Kidney (tissue), 14 donors: ENCODE results near the gene IKZF2. TPM values are rescaled to one million over a fixed set of nuclear protein-coding genes. Genes with fewer than 3 reads are reported as not detected.

Experiments
- DNase-seq, 5 donors: peaks; one replicate each; pipeline ENCODE4 v3.0.0-alpha.2; 2013 to 2020
- FAIRE-seq: peaks from 2 replicates; lab custom pipeline; 2012; peaks lifted over from hg19 to GRCh38; lab: Jason Lieb, UNC
- H3K27ac ChIP-seq, 2 donors: one replicate each; pipeline ENCODE4 v1.7.0; 2013; ENCODE audit warnings: low read depth in 2 of 2, low read length in 2 of 2, inconsistent platforms in 1 of 2
- H3K27me3 ChIP-seq: one replicate; pipeline ENCODE4 v1.7.1; 2013; ENCODE audit warnings: low read length, inconsistent platforms; ENCODE audit not compliant: control insufficient read depth, insufficient read depth
- H3K36me3 ChIP-seq, 3 donors: one replicate each; pipeline versions ENCODE4 v1.7.0 to v1.7.1; 2013; ENCODE audit warnings: low read length in 3 of 3, control low read depth in 1 of 3, inconsistent platforms in 1 of 3; ENCODE audit not compliant: insufficient read depth in 3 of 3, control insufficient read depth in 2 of 3
- H3K4me1 ChIP-seq, 3 donors: one replicate each; pipeline versions ENCODE4 v1.7.0 to v1.7.1; 2013; ENCODE audit warnings: low read length in 3 of 3, inconsistent platforms in 1 of 3, low read depth in 1 of 3; ENCODE audit not compliant: control insufficient read depth in 2 of 3, insufficient read depth in 2 of 3
- H3K4me3 ChIP-seq, 3 donors: one replicate each; pipeline versions ENCODE4 v1.7.0 to v1.8.1; 2013; ENCODE audit warnings: low read length in 3 of 3, control low read depth in 1 of 3, inconsistent platforms in 1 of 3
- H3K9ac ChIP-seq, 3 donors: one replicate each; pipeline versions ENCODE4 v1.7.0 to v1.7.1; 2013; ENCODE audit warnings: low read length in 3 of 3, control low read depth in 1 of 3, inconsistent platforms in 1 of 3
- H3K9me3 ChIP-seq, 3 donors: one replicate each; pipeline versions ENCODE4 v1.7.0 to v1.7.1; 2013; ENCODE audit warnings: low read length in 3 of 3, control low read depth in 1 of 3, inconsistent platforms in 1 of 3; ENCODE audit not compliant: control insufficient read depth in 2 of 3, insufficient read depth in 1 of 3
- intact Hi-C: fragments of 100-400 bp; cut with DNase I; formaldehyde crosslinking; loops from one replicate; pipeline ENCODE4 v1.11.1; 2022
- polyA plus RNA-seq: library from polyadenylated mRNA; stranded (reverse); fragments of 350-450 nt; fragmentation: Illumina TruSeq; extraction: RNeasy Lipid Tissue Mini Kit (QIAGEN cat#74804); gene quantifications from one replicate; pipeline ENCODE4 v1.2.3, GENCODE V29; 2014; ENCODE audit warnings: low read depth, low replicate concordance; ENCODE audit not compliant: insufficient read depth
- total RNA-seq: library from RNA; stranded (reverse); fragmentation: NEBNext Ultra II Directional; extraction: Animal tissue kit (Norgen Biotek cat#: 25700); gene quantifications from one replicate; pipeline ENCODE4 v1.2.1, GENCODE V29; 2021
- TF ChIP-seq, protein P1 (sequence below): IDR thresholded peaks from 3 replicates; pipeline ENCODE4 v1.5.1; 2012; ENCODE audit warnings: mild to moderate bottlenecking, moderate library complexity, borderline replicate concordance; ENCODE audit not compliant: insufficient read depth; ENCODE audit errors: extremely low read depth
- donor health status: control.
- donor health status: control.
- donor health status: control.
- donor health status: control.
- donor health status: control.
- donor health status: DM: yes; HTN: yes; CAD: no.
- donor health status: Normal renal cell carcinoma (clear cell type).

Gene IKZF2
- total and polyA plus RNA-seq, 2 donors from 2014 or later, result 0.75 to 12.4 TPM

GRCh38 chr2:213019368-213019767 is 132.0 kb downstream of the IKZF2 start:
- intact Hi-C loops, result no loop called here
- Histone ChIP-seq H3K9ac (no peak overlapping the region), H3K4me1 (no peaks in the 10 kb centered on the region), H3K27ac (no peak overlapping the region), H3K27me3 (no peaks in the 10 kb centered on the region), H3K9me3 (no peaks in the 10 kb centered on the region), H3K4me3 (no peak overlapping the region), H3K36me3 (no peaks in the 10 kb centered on the region)
- TF ChIP-seq, protein P1, sequence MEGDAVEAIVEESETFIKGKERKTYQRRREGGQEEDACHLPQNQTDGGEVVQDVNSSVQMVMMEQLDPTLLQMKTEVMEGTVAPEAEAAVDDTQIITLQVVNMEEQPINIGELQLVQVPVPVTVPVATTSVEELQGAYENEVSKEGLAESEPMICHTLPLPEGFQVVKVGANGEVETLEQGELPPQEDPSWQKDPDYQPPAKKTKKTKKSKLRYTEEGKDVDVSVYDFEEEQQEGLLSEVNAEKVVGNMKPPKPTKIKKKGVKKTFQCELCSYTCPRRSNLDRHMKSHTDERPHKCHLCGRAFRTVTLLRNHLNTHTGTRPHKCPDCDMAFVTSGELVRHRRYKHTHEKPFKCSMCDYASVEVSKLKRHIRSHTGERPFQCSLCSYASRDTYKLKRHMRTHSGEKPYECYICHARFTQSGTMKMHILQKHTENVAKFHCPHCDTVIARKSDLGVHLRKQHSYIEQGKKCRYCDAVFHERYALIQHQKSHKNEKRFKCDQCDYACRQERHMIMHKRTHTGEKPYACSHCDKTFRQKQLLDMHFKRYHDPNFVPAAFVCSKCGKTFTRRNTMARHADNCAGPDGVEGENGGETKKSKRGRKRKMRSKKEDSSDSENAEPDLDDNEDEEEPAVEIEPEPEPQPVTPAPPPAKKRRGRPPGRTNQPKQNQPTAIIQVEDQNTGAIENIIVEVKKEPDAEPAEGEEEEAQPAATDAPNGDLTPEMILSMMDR, result no peak
- no peak for FAIRE-seq
- no peak for DNase-seq

- FAIRE-seq (no peak), DNase-seq (no peak)
- Histone ChIP-seq H3K4me3 (no peak overlapping the region), H3K9ac (no peak overlapping the region), H3K4me1 (no peaks in the 10 kb centered on the region), H3K27ac (no peak overlapping the region), H3K36me3 (no peaks in the 10 kb centered on the region), H3K9me3 (no peaks in the 10 kb centered on the region), H3K27me3 (no peaks in the 10 kb centered on the region)
- intact Hi-C loops, result no loop called here
- TF ChIP-seq, protein P1, result no peak
These were observed 133.0 kb downstream of the IKZF2 start for GRCh38 chr2:213018340-213018901.

DNA sequence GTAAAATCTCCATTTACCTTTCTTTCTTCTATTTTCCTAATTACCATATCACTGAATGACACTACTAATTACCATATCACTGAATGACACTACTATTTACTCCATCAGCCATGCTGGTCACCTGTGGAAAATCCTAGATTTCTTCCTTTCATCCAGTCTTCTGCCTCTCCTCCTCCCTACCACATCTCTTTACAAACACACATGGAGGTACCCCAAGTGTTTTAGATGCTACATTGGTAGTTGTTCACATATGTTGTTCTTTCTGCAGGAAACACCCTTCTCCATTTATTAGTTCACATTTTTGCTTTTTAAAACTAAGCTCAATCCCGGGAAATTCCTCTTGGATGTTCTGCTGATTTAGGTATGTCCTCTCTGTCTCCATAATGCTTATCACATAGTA is 134.0 kb downstream of the IKZF2 start:
- Histone ChIP-seq H3K4me3 (no peak overlapping the region), H3K27ac (no peak overlapping the region), H3K36me3 (no peaks in the 10 kb centered on the region), H3K4me1 (no peaks in the 10 kb centered on the region), H3K9me3 (no peaks in the 10 kb centered on the region), H3K27me3 (no peaks in the 10 kb centered on the region), H3K9ac (no peak overlapping the region)
- intact Hi-C loops, result no loop called here
- no peak for FAIRE-seq
- DNase-seq, result no peak
- TF ChIP-seq, protein P1, result no peak

GRCh38 chr2:213016984-213017351 is 134.4 kb downstream of the IKZF2 start:
- H3K27me3 ChIP-seq, result no peaks in the 10 kb centered on the region
- no peaks in the 10 kb centered on the region for H3K36me3 ChIP-seq
- H3K4me3 ChIP-seq, result no peak overlapping the region
- H3K9ac ChIP-seq, result no peak overlapping the region
- H3K9me3 ChIP-seq, result no peaks in the 10 kb centered on the region
- TF ChIP-seq, protein P1, result no peak
- FAIRE-seq (no peak), DNase-seq (no peak)
- no peak overlapping the region for H3K27ac ChIP-seq
- intact Hi-C loops, result no loop called here
- no peaks in the 10 kb centered on the region for H3K4me1 ChIP-seq
